B cell (primary cell): ENCODE results near the gene OSGEPL1.

Experiments
- CTCF ChIP-seq: fragments of 200-600 bp; IDR thresholded peaks from one replicate; pipeline ENCODE4 v1.8.0; 2022; ENCODE audit warnings: antibody characterized with exemption, mild to moderate bottlenecking
- EZH2 ChIP-seq: IDR thresholded peaks from 2 replicates; pipeline ENCODE4 v1.6.1; 2012; ENCODE audit warnings: borderline replicate concordance, low read depth, mild to moderate bottlenecking, moderate library complexity, low read length; ENCODE audit not compliant: insufficient read depth, poor library complexity, severe bottlenecking

GRCh38 chr2:189702071-189702470 lies 60.5 kb downstream of the OSGEPL1 start:
- TF ChIP-seq CTCF (no peak), EZH2 (no peak)
